Calu3 (cell line): ENCODE results near the gene RPL38. TPM values are rescaled to one million over a fixed set of nuclear protein-coding genes. Genes with fewer than 3 reads are reported as not detected.

Source experiments
- BruUV-seq: library from RNA; stranded (reverse); fragments of 400-500 nt; replicated peaks from 2 replicates; lab custom pipeline; 2021; lab: Mats Ljungman, UMichigan
- CTCF ChIA-PET: fragments of 300-600 bp; sonication (Branson Sonifier 250); formaldehyde crosslinking; loops from one replicate; lab custom pipeline; 2022; ENCODE audit warnings: antibody characterized with exemption; lab: Charles Lee
- DNase-seq: peaks from one replicate; pipeline ENCODE4 v3.0.0; 2022
- H3K27ac Mint-ChIP-seq: one replicate; pipeline ENCODE4 v1.8.0; 2022; ENCODE audit warnings: mixed read lengths; ENCODE audit not compliant: unreplicated experiment
- H3K27me3 Mint-ChIP-seq: one replicate; pipeline ENCODE4 v1.8.0; 2022; ENCODE audit warnings: mixed read lengths; ENCODE audit not compliant: unreplicated experiment
- H3K36me3 Mint-ChIP-seq: one replicate; pipeline ENCODE4 v1.8.0; 2022; ENCODE audit warnings: mild to moderate bottlenecking, moderate library complexity, mixed read lengths; ENCODE audit not compliant: insufficient read depth, unreplicated experiment
- H3K4me1 Mint-ChIP-seq: one replicate; pipeline ENCODE4 v1.8.0; 2022; ENCODE audit warnings: mild to moderate bottlenecking, low read depth, mixed read lengths; ENCODE audit not compliant: unreplicated experiment
- H3K4me3 Mint-ChIP-seq: one replicate; pipeline ENCODE4 v1.8.0; 2022; ENCODE audit warnings: mild to moderate bottlenecking, low read depth, moderate library complexity, mixed read lengths; ENCODE audit not compliant: unreplicated experiment
- H3K9me3 Mint-ChIP-seq: one replicate; pipeline ENCODE4 v1.8.0; 2022; ENCODE audit warnings: low read depth, mixed read lengths; ENCODE audit not compliant: unreplicated experiment
- intact Hi-C: fragments of 100-400 bp; cut with micrococcal nuclease; formaldehyde crosslinking; loops from one replicate; pipeline ENCODE4 v1.10.0; 2022; ENCODE audit not compliant: unreplicated experiment
- total RNA-seq: library from RNA; stranded (reverse); gene quantifications from 2 replicates; pipeline ENCODE4 v1.2.3, GENCODE V29; 2022
- TF ChIP-seq, protein P1 (sequence below): fragments of 200-600 bp; IDR thresholded peaks from one replicate; pipeline ENCODE4 v1.8.0; 2022; ENCODE audit warnings: antibody characterized with exemption; ENCODE audit not compliant: unreplicated experiment

Gene RPL38
- total RNA-seq, 1 experiment from 2014 or later: 725 TPM

GRCh38 chr17:74170924-74171323 is 32.6 kb upstream of the RPL38 start:
- TF ChIP-seq, protein P1, sequence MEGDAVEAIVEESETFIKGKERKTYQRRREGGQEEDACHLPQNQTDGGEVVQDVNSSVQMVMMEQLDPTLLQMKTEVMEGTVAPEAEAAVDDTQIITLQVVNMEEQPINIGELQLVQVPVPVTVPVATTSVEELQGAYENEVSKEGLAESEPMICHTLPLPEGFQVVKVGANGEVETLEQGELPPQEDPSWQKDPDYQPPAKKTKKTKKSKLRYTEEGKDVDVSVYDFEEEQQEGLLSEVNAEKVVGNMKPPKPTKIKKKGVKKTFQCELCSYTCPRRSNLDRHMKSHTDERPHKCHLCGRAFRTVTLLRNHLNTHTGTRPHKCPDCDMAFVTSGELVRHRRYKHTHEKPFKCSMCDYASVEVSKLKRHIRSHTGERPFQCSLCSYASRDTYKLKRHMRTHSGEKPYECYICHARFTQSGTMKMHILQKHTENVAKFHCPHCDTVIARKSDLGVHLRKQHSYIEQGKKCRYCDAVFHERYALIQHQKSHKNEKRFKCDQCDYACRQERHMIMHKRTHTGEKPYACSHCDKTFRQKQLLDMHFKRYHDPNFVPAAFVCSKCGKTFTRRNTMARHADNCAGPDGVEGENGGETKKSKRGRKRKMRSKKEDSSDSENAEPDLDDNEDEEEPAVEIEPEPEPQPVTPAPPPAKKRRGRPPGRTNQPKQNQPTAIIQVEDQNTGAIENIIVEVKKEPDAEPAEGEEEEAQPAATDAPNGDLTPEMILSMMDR: no peak
- CTCF ChIA-PET: no interaction called here
- Mint-ChIP-seq H3K27me3 (peaks cover 97% of the 10 kb centered on the region), H3K9me3 (no peaks in the 10 kb centered on the region), H3K4me1 (no peaks in the 10 kb centered on the region), H3K36me3 (peaks cover 3% of the 10 kb centered on the region), H3K27ac (no peak overlapping the region), H3K4me3 (no peak overlapping the region)
- intact Hi-C loops: loop anchor here (10.0 kb wide), 1 partner anchor 746 kb away; no protein-coding TSS in a partner anchor
- DNase-seq: no peak
- BruUV-seq: no TSS peak

GRCh38 chr17:74172700-74173099 is 30.8 kb upstream of the RPL38 start:
- DNase-seq: no peak
- Mint-ChIP-seq H3K4me3 (no peak overlapping the region), H3K4me1 (no peaks in the 10 kb centered on the region), H3K27ac (no peak overlapping the region), H3K9me3 (no peaks in the 10 kb centered on the region), H3K27me3 (peaks cover 97% of the 10 kb centered on the region), H3K36me3 (peaks cover 4% of the 10 kb centered on the region)
- CTCF ChIA-PET: no interaction called here
- no TSS peak for BruUV-seq
- intact Hi-C loops: loop anchor here (10.0 kb wide), 1 partner anchor 748 kb away; no protein-coding TSS in a partner anchor
- TF ChIP-seq, protein P1: no peak

DNA sequence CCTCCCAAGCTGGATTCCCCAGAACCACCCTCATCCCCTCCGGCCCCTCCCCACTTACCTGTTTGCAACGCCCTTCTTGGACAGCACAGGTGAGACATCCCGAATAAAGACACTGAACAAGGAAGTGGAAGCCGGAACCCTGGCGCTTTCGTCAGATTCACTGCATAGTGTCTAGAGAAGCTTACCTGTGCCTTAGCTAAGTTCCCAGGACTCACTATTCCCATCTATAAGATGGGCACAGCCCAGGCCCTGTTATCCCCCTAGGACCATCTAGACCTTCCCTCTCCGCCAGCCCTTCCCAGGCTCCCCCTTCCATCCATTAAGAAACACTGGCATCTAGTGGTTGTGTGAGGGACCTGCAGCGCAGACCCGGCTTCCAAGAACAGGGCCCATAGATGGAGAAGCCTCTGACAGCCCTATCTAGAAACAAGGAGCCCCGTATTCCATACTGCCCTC is 26.9 kb upstream of the RPL38 start:
- CTCF ChIA-PET: interaction anchor here (1.2 kb wide), 1 partner anchor 86 kb away, joined by 10 read pairs; no protein-coding TSS in a partner anchor
- Mint-ChIP-seq H3K27ac (no peak overlapping the region), H3K27me3 (peaks cover 98% of the 10 kb centered on the region), H3K9me3 (no peaks in the 10 kb centered on the region), H3K4me1 (no peaks in the 10 kb centered on the region), H3K4me3 (no peak overlapping the region), H3K36me3 (peaks cover 4% of the 10 kb centered on the region)
- peak; percentile 75 for DNase-seq
- no TSS peak for BruUV-seq
- intact Hi-C loops: loop anchor here (1.0 to 10.0 kb wide), 2 partner anchors 86 to 752 kb away; no protein-coding TSS in a partner anchor
- TF ChIP-seq, protein P1: peak; percentile 78

- no peak overlapping the region for H3K4me3 Mint-ChIP-seq
- peaks cover 98% of the 10 kb centered on the region for H3K27me3 Mint-ChIP-seq
- TF ChIP-seq, protein P1: no peak
- CTCF ChIA-PET: interaction anchor here (0.6 to 1.2 kb wide), 2 partner anchors 86 to 170 kb away, joined by 4 to 10 read pairs; no protein-coding TSS in a partner anchor
- intact Hi-C loops: loop anchor here (10.0 kb wide), 1 partner anchor 752 kb away; no protein-coding TSS in a partner anchor
- no peaks in the 10 kb centered on the region for H3K4me1 Mint-ChIP-seq
- H3K36me3 Mint-ChIP-seq: peaks cover 4% of the 10 kb centered on the region
- no peak for DNase-seq
- H3K9me3 Mint-ChIP-seq: no peaks in the 10 kb centered on the region
- BruUV-seq: no TSS peak
- no peak overlapping the region for H3K27ac Mint-ChIP-seq
These were observed 26.4 kb upstream of the RPL38 start for GRCh38 chr17:74177018-74177450.
